PC-3 (cell line): ENCODE data around the gene KCTD8.

Source experiments
- EZH2 ChIP-seq: fragments of 300-600 bp; sonication (generic); IDR thresholded peaks from one replicate; pipeline ENCODE4 v1.6.1; 2017; ENCODE audit warnings: antibody characterized with exemption, mild to moderate bottlenecking, low read length; ENCODE audit not compliant: unreplicated experiment
- TF ChIP-seq, protein P1 (sequence below): fragments of 300-600 bp; sonication (generic); conservative IDR thresholded peaks from 2 replicates; pipeline ENCODE4 v1.5.1; 2017; ENCODE audit warnings: antibody characterized with exemption, low read depth, mild to moderate bottlenecking, low read length

DNA sequence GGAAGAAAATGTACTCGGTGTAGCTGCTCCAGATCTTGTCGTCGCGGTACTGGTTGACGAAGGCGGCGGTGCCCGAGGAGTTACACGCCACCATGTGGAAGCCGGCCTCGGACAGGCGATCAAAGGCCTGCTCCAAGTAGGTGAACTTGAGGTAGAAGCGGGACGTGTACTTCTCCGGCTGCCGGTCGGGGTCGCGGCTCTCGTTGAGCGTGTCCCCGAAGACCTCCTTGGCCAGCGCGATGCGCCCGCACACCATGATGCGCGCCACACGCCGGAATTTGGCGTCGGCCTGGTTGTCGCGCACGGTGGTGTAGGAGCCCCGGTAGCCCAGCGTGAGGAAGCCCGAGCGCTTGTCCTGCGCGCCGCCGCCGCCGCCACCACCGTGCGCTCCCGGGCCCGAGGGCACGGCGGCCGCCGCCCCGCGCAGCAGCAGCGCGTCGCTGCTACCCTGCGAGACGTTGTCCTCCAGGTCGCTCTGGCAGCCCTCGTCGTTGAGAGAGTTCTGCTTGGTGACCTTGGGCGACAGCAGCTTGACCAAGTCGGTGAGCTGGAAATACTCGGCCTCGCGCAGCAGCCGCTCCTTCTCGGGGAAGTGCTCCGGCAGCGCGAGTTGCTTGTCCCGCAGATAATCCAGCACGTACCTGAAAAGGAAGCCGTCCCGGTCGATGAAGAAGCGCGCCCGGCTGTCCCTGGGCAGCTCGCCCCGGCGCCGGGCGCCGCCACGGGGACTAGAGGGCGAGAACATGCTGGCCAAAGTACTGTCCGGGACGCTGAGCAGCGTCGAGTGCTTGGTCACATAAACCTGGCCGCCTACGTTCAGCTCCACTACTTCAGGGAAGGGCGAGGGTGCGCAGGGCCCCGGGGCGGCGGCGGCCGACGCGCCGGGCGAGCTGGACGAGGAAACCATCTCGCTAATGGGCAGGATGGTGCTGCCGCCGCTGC is 775 bp downstream of the KCTD8 start:
- TF ChIP-seq, protein P1, sequence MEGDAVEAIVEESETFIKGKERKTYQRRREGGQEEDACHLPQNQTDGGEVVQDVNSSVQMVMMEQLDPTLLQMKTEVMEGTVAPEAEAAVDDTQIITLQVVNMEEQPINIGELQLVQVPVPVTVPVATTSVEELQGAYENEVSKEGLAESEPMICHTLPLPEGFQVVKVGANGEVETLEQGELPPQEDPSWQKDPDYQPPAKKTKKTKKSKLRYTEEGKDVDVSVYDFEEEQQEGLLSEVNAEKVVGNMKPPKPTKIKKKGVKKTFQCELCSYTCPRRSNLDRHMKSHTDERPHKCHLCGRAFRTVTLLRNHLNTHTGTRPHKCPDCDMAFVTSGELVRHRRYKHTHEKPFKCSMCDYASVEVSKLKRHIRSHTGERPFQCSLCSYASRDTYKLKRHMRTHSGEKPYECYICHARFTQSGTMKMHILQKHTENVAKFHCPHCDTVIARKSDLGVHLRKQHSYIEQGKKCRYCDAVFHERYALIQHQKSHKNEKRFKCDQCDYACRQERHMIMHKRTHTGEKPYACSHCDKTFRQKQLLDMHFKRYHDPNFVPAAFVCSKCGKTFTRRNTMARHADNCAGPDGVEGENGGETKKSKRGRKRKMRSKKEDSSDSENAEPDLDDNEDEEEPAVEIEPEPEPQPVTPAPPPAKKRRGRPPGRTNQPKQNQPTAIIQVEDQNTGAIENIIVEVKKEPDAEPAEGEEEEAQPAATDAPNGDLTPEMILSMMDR = no peak
- TF ChIP-seq EZH2 = no peak
